Fibroblast of lung (primary cell): ENCODE measurements around the gene KRT6B. TPM values are rescaled to one million over a fixed set of nuclear protein-coding genes. Genes with fewer than 3 reads are reported as not detected.
"Not testable (repeated sequence)": the region's sequence is repeated elsewhere in the genome, so short reads cannot be mapped to it uniquely, and the experiment has no call there.

Experiments
- DNase-seq, 2 donors: peaks; one replicate each; pipeline versions ENCODE4 v3.0.0 to v3.0.0-alpha.2; 2010; ENCODE audit warnings: low read depth in 2 of 2
- H2AFZ ChIP-seq: 2 replicates; pipeline ENCODE4 v1.5.1; 2012; ENCODE audit warnings: low read length, control low read depth, inconsistent platforms
- H3K27ac ChIP-seq: 2 replicates; pipeline ENCODE4 v1.5.1; 2011; ENCODE audit warnings: low read length, control low read depth; ENCODE audit not compliant: insufficient read depth
- H3K27me3 ChIP-seq: 2 replicates; pipeline ENCODE4 v1.5.1; 2011; ENCODE audit warnings: mild to moderate bottlenecking, low read length; ENCODE audit not compliant: control insufficient read depth, insufficient read depth
- H3K36me3 ChIP-seq: 2 replicates; pipeline ENCODE4 v1.5.1; 2011; ENCODE audit warnings: low read length; ENCODE audit not compliant: control insufficient read depth, insufficient read depth
- H3K4me1 ChIP-seq: 2 replicates; pipeline ENCODE4 v1.5.1; 2011; ENCODE audit warnings: low read length; ENCODE audit not compliant: control insufficient read depth, insufficient read depth; ENCODE audit errors: extremely low read depth
- H3K4me2 ChIP-seq: 2 replicates; pipeline ENCODE4 v1.5.1; 2011; ENCODE audit warnings: low read length, control low read depth; ENCODE audit not compliant: insufficient read depth; ENCODE audit errors: extremely low read depth
- H3K4me3 ChIP-seq, 4 experiments: fragments of 200-600 bp in 1 of 4; sonication (generic) in 1 of 4; replicated peaks in 1 of 4; 2 replicates each; pipeline ENCODE4 v1.5.1; 2011 to 2016; ENCODE audit warnings: low read length in 4 of 4, low read depth in 3 of 4, mild to moderate bottlenecking in 3 of 4, control low read depth in 2 of 4, inconsistent platforms in 1 of 4, mixed read lengths in 1 of 4; ENCODE audit not compliant: insufficient read depth in 1 of 4; ENCODE audit errors: control extremely low read depth in 1 of 4
- H3K79me2 ChIP-seq: 2 replicates; pipeline ENCODE4 v1.5.1; 2012; ENCODE audit warnings: mild to moderate bottlenecking, low read length, inconsistent platforms; ENCODE audit not compliant: control insufficient read depth, insufficient read depth
- H3K9ac ChIP-seq: 2 replicates; pipeline ENCODE4 v1.5.1; 2011; ENCODE audit warnings: mild to moderate bottlenecking, low read length, control low read depth; ENCODE audit not compliant: insufficient read depth
- H3K9me3 ChIP-seq: 2 replicates; pipeline ENCODE4 v1.5.1; 2012; ENCODE audit warnings: low read depth, low read length; ENCODE audit not compliant: control insufficient read depth, insufficient read depth
- H4K20me1 ChIP-seq: 2 replicates; pipeline ENCODE4 v1.5.1; 2011; ENCODE audit warnings: low read length; ENCODE audit not compliant: control insufficient read depth, insufficient read depth; ENCODE audit errors: extremely low read depth
- EZH2 ChIP-seq: IDR thresholded peaks from 2 replicates; pipeline ENCODE4 v1.5.1; 2012; ENCODE audit warnings: low read length, control low read depth, mild to moderate bottlenecking; ENCODE audit errors: missing control alignments
- polyA minus RNA-seq: library from RNA; depleted of rRNA, polyadenylated mRNA; stranded (reverse); fragments of >200 nt; gene quantifications from 2 replicates; pipeline ENCODE4 v1.2.3, GENCODE V29; 2011; ENCODE audit warnings: low replicate concordance
- polyA plus RNA-seq, 2 donors: library from polyadenylated mRNA; depleted of rRNA in 1 of 2; stranded (reverse) in 1 of 2; unstranded in 1 of 2; fragments of >200 nt; gene quantifications; 2 replicates each; pipeline ENCODE4 v1.2.1, GENCODE V29; 2011 to 2012; ENCODE audit warnings: missing spikeins in 1 of 2
- total RNA-seq: library from RNA; depleted of rRNA; stranded (reverse); fragments of >200 nt; gene quantifications from 2 replicates; pipeline ENCODE4 v1.2.1, GENCODE V29; 2014
- TF ChIP-seq, protein P1 (sequence below), 2 donors: IDR thresholded peaks in 1 of 2; conservative IDR thresholded peaks in 1 of 2; 1 replicate in 1 of 2; 2 replicates in 1 of 2; pipeline ENCODE4 v1.5.1; 2011 to 2012; ENCODE audit warnings: low read length in 2 of 2, control low read depth in 1 of 2, inconsistent platforms in 1 of 2, low read depth in 1 of 2, mild to moderate bottlenecking in 1 of 2

Gene KRT6B
- total RNA-seq (not detected in 2 replicates), polyA plus RNA-seq (0.05 and 0.07 TPM in 2 replicates), polyA minus RNA-seq (not detected in 2 replicates)
- not detected in 2 replicates for polyA plus RNA-seq (2012)

DNA sequence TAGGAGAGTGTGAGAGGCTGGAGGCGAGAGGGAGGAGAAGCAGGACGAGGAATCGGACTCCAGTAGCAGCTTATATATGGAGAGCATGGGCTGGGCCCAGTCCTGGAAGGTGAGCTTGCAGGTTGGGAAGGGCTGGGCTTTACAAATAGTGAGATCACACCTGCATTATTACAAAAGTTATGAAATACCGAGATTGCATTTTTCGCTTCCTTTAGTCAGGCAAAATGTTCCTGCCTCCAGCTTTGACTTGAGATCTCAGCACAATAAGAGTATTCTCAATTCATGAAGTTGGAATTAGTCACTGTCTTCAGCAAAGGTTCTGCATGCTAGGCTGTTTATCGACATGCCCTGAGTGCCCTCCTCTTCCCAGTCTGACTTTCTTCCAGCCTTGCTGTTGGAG lies at the start of gene KRT6B:
TSS of gene KRT6B (minus strand) at position 46 of the 400 bp plus-strand sequence. CDS start 68 bp downstream, outside the sequence.
- Histone ChIP-seq H4K20me1 (no peaks in the 10 kb centered on the region), H2AFZ (no peak within 1 kb of the TSS), H3K9ac (no peak within 1 kb of the TSS), H3K79me2 (no peaks in the 10 kb centered on the region), H3K4me3 (no peak within 1 kb of the TSS), H3K27ac (no peak within 1 kb of the TSS), H3K27me3 (peaks cover 2% of the 10 kb centered on the region), H3K36me3 (no peaks in the 10 kb centered on the region), H3K4me2 (no peak within 1 kb of the TSS), H3K9me3 (no peaks in the 10 kb centered on the region), H3K4me1 (no peaks in the 10 kb centered on the region)
- TF ChIP-seq, protein P1, sequence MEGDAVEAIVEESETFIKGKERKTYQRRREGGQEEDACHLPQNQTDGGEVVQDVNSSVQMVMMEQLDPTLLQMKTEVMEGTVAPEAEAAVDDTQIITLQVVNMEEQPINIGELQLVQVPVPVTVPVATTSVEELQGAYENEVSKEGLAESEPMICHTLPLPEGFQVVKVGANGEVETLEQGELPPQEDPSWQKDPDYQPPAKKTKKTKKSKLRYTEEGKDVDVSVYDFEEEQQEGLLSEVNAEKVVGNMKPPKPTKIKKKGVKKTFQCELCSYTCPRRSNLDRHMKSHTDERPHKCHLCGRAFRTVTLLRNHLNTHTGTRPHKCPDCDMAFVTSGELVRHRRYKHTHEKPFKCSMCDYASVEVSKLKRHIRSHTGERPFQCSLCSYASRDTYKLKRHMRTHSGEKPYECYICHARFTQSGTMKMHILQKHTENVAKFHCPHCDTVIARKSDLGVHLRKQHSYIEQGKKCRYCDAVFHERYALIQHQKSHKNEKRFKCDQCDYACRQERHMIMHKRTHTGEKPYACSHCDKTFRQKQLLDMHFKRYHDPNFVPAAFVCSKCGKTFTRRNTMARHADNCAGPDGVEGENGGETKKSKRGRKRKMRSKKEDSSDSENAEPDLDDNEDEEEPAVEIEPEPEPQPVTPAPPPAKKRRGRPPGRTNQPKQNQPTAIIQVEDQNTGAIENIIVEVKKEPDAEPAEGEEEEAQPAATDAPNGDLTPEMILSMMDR (conservative IDR thresholded peaks at IDR 0.05 in 1 of 2, IDR thresholded peaks at IDR 0.05 in 1 of 2; ENCODE audit: low read depth in 1 of 2, low read length in 2 of 2) = no peak
- TF ChIP-seq EZH2 = no peak
- no peak for DNase-seq

DNA sequence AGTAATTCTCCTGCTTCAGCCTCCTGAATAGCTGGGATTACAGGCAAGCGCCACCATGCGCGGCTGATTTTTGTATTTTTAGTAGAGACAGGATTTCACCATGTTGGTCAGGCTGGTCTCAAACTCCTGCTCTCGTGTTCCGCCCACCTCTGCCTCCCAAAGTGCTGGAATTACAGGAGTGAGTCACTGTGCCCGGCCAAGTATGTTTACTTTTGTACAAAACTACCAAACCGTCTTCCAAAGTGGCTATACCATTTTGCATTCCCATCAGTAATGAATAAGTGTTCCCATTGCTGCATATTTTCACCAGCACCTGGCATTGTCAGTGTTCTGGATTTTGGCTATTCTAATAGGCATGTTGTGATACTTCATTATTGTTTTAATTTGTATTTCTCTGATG lies 49.5 kb upstream of the KRT6B start:
- H3K36me3 ChIP-seq = no peaks in the 10 kb centered on the region
- H3K4me1 ChIP-seq = no peaks in the 10 kb centered on the region
- H3K4me3 ChIP-seq = no peak overlapping the region
- no peak overlapping the region for H2AFZ ChIP-seq
- no peak for TF ChIP-seq EZH2
- TF ChIP-seq, protein P1 (conservative IDR thresholded peaks at IDR 0.05 in 1 of 2, IDR thresholded peaks at IDR 0.05 in 1 of 2; ENCODE audit: low read depth in 1 of 2, low read length in 2 of 2) = no peak
- H3K27me3 ChIP-seq = no peaks in the 10 kb centered on the region
- peak in 1 of 2 donors; percentile 24 for DNase-seq
- H3K27ac ChIP-seq = no peak overlapping the region
- H3K9ac ChIP-seq = no peak overlapping the region
- no peaks in the 10 kb centered on the region for H4K20me1 ChIP-seq
- H3K4me2 ChIP-seq = no peak overlapping the region
- H3K79me2 ChIP-seq = no peaks in the 10 kb centered on the region
- no peaks in the 10 kb centered on the region for H3K9me3 ChIP-seq

DNA sequence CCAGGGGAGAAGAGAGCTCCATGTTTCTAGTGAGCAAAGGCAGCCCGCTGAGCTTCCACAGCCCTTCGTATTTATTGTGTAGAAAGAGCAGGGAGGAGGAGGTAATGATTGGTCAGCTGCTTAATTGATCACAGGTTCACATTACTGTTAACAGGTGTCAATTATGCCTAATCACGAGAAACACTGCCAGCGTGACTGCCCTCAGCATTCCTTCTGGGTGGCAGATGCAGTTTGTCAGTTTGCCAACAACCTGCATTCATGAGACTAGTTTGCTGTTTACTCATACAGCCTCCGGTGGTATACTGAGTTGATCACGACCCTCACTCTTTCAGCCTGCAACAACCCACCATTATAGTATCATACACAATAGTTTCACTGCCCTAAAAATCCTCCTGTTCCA lies 48.6 kb upstream of the KRT6B start:
- not testable (repeated sequence) for H3K36me3 ChIP-seq, H4K20me1 ChIP-seq, H3K4me1 ChIP-seq, H3K4me2 ChIP-seq, H3K27me3 ChIP-seq, H3K27ac ChIP-seq, H3K79me2 ChIP-seq, DNase-seq, H3K9me3 ChIP-seq, H2AFZ ChIP-seq, H3K9ac ChIP-seq, H3K4me3 ChIP-seq
